ENCODE results near the gene SLC6A1.

DNA sequence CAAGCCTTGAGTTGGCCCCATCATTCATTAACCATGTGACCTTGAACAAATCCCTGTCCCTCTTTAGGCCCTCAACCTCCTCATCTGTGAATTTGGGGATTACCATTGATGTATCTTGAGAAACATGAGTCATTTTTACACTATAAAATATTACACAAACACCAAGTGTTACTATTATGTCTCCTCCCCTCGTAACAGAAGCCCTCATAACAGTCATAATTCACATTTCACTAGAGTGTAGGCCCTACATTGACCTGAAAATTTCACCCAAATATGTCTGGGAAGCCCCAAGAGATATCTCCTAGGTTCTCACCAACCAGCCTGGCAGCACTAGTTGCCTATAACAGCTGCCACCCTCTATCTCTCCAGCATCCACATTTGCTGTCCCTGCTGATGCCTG, 15.8 kb upstream of the SLC6A1 start:
- TF ChIP-seq ZNF274 (IDR thresholded peaks at IDR 0.05; ENCODE audit: low read depth, low read length) (no peak), SUZ12 (IDR thresholded peaks at IDR 0.05; ENCODE audit: extremely low read depth, insufficient read depth, insufficient read length) (no peak)
